Activated CD4-positive, CD25-positive, alpha-beta regulatory T cell (primary cell): Measurements from ENCODE around the gene CCR7.

ENCODE experiments used
- DNase-seq, 4 experiments: peaks; one replicate each; lab custom pipeline; 2025; lab: John Stamatoyannopoulos, UW

Gene CCR7

GRCh38 chr17:40564883-40565768, at the start of gene CCR7:
Gene CCR7 (minus strand): TSS chr17:40565472. CDS start chr17:40565409, 63 bp downstream.
- DNase-seq, result peak; percentile 61 to 82 (median 72)

GRCh38 chr17:40614431-40615067, 49.3 kb upstream of the CCR7 start:
- no peak for DNase-seq

- no peak for DNase-seq
Measured at GRCh38 chr17:40613467-40614154, 48.3 kb upstream of the CCR7 start.

- DNase-seq, result peak in 3 of 4 experiments; percentile 20 to 50 (median 40)
Measured at GRCh38 chr17:40612599-40613244, 47.5 kb upstream of the CCR7 start.

GRCh38 chr17:40611840-40612474, 46.7 kb upstream of the CCR7 start:
- no peak for DNase-seq

- DNase-seq, result no peak
Measured at GRCh38 chr17:40610359-40610758, 45.1 kb upstream of the CCR7 start.

- DNase-seq, result no peak
Measured at GRCh38 chr17:40608061-40608581, 42.8 kb upstream of the CCR7 start.

- peak in 2 of 4 experiments; percentile 42 to 54 for DNase-seq
Measured at GRCh38 chr17:40607641-40608040, 42.4 kb upstream of the CCR7 start.

GRCh38 chr17:40606548-40607353, 41.5 kb upstream of the CCR7 start:
- no peak for DNase-seq

- DNase-seq, result peak; percentile 27 to 52 (median 40)
Measured at GRCh38 chr17:40605306-40605705, 40.0 kb upstream of the CCR7 start.

GRCh38 chr17:40604327-40605080, 39.2 kb upstream of the CCR7 start:
- no peak for DNase-seq

GRCh38 chr17:40602445-40603443, 37.5 kb upstream of the CCR7 start:
- peak; percentile 34 to 63 (median 52) for DNase-seq

GRCh38 chr17:40600486-40601046, 35.3 kb upstream of the CCR7 start:
- no peak for DNase-seq

- DNase-seq, result no peak
Measured at GRCh38 chr17:40599468-40599763, 34.1 kb upstream of the CCR7 start.

GRCh38 chr17:40598619-40599467, 33.6 kb upstream of the CCR7 start:
- peak; percentile 23 to 57 (median 33) for DNase-seq

- no peak for DNase-seq
Measured at GRCh38 chr17:40598301-40598618, 33.0 kb upstream of the CCR7 start.

GRCh38 chr17:40597556-40598300, 32.5 kb upstream of the CCR7 start:
- no peak for DNase-seq
